K562 (cell line): ENCODE results near the gene PNKD. TPM values are rescaled to one million over a fixed set of nuclear protein-coding genes. Genes with fewer than 3 reads are reported as not detected.

Experiments
- KLF6 ChIP-seq: fragments of 250-450 bp; sonication (Bioruptor Pico); IDR thresholded peaks from 2 replicates; pipeline ENCODE4 v1.4.0; 2020; ENCODE audit warnings: mild to moderate bottlenecking, moderate library complexity, borderline replicate concordance
- MCM7 ChIP-seq, 2 experiments: fragments of 450-650 bp; IDR thresholded peaks; 2 replicates each; pipeline ENCODE4 v1.6.1; 2016 to 2018
- NFRKB ChIP-seq: fragments of 450-650 bp; IDR thresholded peaks from 2 replicates; pipeline ENCODE4 v1.6.1; 2016; ENCODE audit warnings: low read depth
- NRF1 ChIP-seq, 2 experiments: fragments of 450-650 bp; IDR thresholded peaks in 1 of 2; conservative IDR thresholded peaks in 1 of 2; 2 replicates each; pipeline ENCODE4 v1.6.1; 2014; ENCODE audit warnings: mild to moderate bottlenecking in 2 of 2
- PHF20 ChIP-seq: fragments of 450-650 bp; IDR thresholded peaks from 2 replicates; pipeline ENCODE4 v1.6.1; 2018; ENCODE audit not compliant: partially characterized antibody
- PTRF ChIP-seq: fragments of 450-650 bp; IDR thresholded peaks from 2 replicates; pipeline ENCODE4 v1.6.1; 2016; ENCODE audit warnings: mild to moderate bottlenecking, missing genetic modification characterization, missing compliant biosample characterization
- SAP30 ChIP-seq: fragments of 200-600 bp; sonication (generic); IDR thresholded peaks from 2 replicates; pipeline ENCODE4 v1.6.1; 2012; ENCODE audit warnings: borderline replicate concordance, low read depth, mild to moderate bottlenecking, moderate library complexity, low read length, control low read depth, inconsistent platforms; ENCODE audit not compliant: insufficient read depth, poor library complexity, severe bottlenecking
- SRSF1 ChIP-seq: fragments of 200-400 bp; formaldehyde crosslinking; IDR thresholded peaks from 2 replicates; pipeline ENCODE4 v1.6.1; 2017; ENCODE audit warnings: mild to moderate bottlenecking, low read depth, low read length, moderate library complexity
- ZNF586 ChIP-seq: fragments of 450-650 bp; formaldehyde crosslinking; conservative IDR thresholded peaks from 2 replicates; pipeline ENCODE4 v1.4.0; 2020; ENCODE audit warnings: mild to moderate bottlenecking, moderate library complexity
- polyA plus RNA-seq, 8 experiments: library from polyadenylated mRNA; depleted of rRNA in 4 of 8; stranded (reverse) in 5 of 8; unstranded in 3 of 8; fragments of >200 nt; fragmentation: Nextera tagmentation in 2 of 8; fragmentation: Illumina TruSeq in 1 of 8; extraction: Ambion mirVana in 2 of 8; extraction: Trizol in 1 of 8; gene quantifications; 2 replicates each; pipeline versions ENCODE4 v1.2.1 to v1.2.3, GENCODE V29; 2011 to 2014; ENCODE audit warnings: inconsistent platforms in 1 of 8, missing spikeins in 1 of 8
- total RNA-seq, 7 experiments: library from RNA; depleted of rRNA in 6 of 7; stranded (reverse); fragments of >200 nt in 6 of 7; fragmentation: Illumina TruSeq in 2 of 7; extraction: Trizol in 2 of 7; gene quantifications; 2 replicates each; pipeline versions ENCODE4 v1.2.1 to v1.2.3, GENCODE V29; 2011 to 2021; ENCODE audit warnings: low replicate concordance in 1 of 7
- TF ChIP-seq, protein P1 (sequence below): fragments of 250-450 bp; sonication (Bioruptor Pico); IDR thresholded peaks from 2 replicates; pipeline ENCODE4 v1.6.1; 2021; ENCODE audit warnings: mild to moderate bottlenecking
- TF ChIP-seq, protein P2 (sequence below): fragments of 250-450 bp; sonication (Bioruptor Pico); IDR thresholded peaks from 2 replicates; pipeline ENCODE4 v1.9.0; 2021; ENCODE audit warnings: mild to moderate bottlenecking, inconsistent platforms
- TF ChIP-seq, protein P3 (sequence below), 2 experiments: fragments of 450-650 bp; formaldehyde crosslinking in 1 of 2; IDR thresholded peaks; 2 replicates each; pipeline versions ENCODE4 v1.4.0 to v1.6.1; 2014 to 2020; ENCODE audit warnings: mild to moderate bottlenecking in 2 of 2, borderline replicate concordance in 1 of 2, low read depth in 1 of 2
- TF ChIP-seq, protein P4 (sequence below): IDR thresholded peaks from 2 replicates; pipeline ENCODE4 v1.6.1; 2011; ENCODE audit warnings: borderline replicate concordance, low read depth, mild to moderate bottlenecking, moderate library complexity, low read length; ENCODE audit not compliant: insufficient read depth, poor library complexity, severe bottlenecking

PNKD gene
- total and polyA plus RNA-seq, 9 of the 15 experiments (the other 6 are each of a cell fraction or from before 2014, with no cell fraction given): 26.0 to 105 (median 60.1) TPM

DNA sequence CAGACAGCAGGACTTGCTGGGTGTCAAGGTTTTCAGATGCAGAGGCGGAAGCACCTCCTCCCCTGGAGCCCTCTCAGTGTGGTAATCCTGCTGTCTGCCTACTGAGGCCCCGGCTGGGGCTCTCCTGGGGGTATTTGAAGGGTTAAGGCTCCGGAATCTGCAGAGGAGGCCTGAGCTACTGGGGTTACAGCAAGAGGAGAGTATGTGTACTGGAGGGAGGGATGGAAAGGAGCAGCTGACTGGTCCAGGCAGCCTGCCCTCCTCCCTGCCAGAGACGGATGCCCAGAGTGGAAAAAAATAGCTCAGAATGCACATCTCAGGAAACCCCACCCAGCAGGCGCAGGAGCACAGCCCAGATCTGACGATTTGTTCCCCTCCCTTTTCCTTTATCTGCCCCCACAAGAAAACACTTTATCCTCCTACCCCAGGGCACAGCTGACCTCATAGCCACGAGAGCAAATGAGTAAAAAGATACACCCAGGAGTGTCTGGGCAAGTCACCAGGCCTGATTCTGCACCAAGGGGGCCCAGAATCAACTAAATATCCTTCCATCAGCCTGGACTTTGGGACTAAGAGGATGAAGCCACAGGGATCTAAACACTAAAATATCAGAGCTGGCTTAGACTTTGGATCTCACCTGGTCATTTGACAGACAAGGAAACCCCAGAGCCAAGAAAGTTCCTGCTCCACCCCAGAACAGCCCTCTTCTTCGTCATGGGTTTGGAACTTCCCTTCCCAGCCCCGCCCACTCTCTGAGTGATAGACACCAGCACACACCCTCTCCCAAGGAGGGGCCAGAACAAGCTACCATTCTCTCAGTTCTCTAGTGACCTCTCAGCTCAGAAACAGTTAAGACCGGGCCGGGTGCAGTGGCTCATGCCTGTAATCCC is 16.5 kb downstream of the PNKD start (continued):
- TF ChIP-seq, protein P1, sequence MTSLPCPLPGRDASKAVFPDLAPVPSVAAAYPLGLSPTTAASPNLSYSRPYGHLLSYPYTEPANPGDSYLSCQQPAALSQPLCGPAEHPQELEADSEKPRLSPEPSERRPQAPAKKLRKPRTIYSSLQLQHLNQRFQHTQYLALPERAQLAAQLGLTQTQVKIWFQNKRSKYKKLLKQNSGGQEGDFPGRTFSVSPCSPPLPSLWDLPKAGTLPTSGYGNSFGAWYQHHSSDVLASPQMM: no peak
- TF ChIP-seq SAP30 (no peak), KLF6 (no peak), ZNF586 (CRISPR knock-in tag) (no peak), NFRKB (no peak), PTRF (tag) (no peak), PHF20 (no peak), MCM7 (IDR thresholded peaks at IDR 0.05) (no peak), NRF1 (conservative IDR thresholded peaks at IDR 0.05 in 1 of 2, IDR thresholded peaks at IDR 0.05 in 1 of 2) (peak; percentile 43 to 65), SRSF1 (no peak)
- TF ChIP-seq, protein P2, sequence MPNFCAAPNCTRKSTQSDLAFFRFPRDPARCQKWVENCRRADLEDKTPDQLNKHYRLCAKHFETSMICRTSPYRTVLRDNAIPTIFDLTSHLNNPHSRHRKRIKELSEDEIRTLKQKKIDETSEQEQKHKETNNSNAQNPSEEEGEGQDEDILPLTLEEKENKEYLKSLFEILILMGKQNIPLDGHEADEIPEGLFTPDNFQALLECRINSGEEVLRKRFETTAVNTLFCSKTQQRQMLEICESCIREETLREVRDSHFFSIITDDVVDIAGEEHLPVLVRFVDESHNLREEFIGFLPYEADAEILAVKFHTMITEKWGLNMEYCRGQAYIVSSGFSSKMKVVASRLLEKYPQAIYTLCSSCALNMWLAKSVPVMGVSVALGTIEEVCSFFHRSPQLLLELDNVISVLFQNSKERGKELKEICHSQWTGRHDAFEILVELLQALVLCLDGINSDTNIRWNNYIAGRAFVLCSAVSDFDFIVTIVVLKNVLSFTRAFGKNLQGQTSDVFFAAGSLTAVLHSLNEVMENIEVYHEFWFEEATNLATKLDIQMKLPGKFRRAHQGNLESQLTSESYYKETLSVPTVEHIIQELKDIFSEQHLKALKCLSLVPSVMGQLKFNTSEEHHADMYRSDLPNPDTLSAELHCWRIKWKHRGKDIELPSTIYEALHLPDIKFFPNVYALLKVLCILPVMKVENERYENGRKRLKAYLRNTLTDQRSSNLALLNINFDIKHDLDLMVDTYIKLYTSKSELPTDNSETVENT (CRISPR knock-in tag): no peak
- TF ChIP-seq, protein P3, sequence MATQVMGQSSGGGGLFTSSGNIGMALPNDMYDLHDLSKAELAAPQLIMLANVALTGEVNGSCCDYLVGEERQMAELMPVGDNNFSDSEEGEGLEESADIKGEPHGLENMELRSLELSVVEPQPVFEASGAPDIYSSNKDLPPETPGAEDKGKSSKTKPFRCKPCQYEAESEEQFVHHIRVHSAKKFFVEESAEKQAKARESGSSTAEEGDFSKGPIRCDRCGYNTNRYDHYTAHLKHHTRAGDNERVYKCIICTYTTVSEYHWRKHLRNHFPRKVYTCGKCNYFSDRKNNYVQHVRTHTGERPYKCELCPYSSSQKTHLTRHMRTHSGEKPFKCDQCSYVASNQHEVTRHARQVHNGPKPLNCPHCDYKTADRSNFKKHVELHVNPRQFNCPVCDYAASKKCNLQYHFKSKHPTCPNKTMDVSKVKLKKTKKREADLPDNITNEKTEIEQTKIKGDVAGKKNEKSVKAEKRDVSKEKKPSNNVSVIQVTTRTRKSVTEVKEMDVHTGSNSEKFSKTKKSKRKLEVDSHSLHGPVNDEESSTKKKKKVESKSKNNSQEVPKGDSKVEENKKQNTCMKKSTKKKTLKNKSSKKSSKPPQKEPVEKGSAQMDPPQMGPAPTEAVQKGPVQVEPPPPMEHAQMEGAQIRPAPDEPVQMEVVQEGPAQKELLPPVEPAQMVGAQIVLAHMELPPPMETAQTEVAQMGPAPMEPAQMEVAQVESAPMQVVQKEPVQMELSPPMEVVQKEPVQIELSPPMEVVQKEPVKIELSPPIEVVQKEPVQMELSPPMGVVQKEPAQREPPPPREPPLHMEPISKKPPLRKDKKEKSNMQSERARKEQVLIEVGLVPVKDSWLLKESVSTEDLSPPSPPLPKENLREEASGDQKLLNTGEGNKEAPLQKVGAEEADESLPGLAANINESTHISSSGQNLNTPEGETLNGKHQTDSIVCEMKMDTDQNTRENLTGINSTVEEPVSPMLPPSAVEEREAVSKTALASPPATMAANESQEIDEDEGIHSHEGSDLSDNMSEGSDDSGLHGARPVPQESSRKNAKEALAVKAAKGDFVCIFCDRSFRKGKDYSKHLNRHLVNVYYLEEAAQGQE (IDR thresholded peaks at IDR 0.05; ENCODE audit: borderline replicate concordance): no peak
- TF ChIP-seq, protein P3 (CRISPR knock-in tag; IDR thresholded peaks at IDR 0.05; ENCODE audit: low read depth): no peak
- TF ChIP-seq, protein P4, sequence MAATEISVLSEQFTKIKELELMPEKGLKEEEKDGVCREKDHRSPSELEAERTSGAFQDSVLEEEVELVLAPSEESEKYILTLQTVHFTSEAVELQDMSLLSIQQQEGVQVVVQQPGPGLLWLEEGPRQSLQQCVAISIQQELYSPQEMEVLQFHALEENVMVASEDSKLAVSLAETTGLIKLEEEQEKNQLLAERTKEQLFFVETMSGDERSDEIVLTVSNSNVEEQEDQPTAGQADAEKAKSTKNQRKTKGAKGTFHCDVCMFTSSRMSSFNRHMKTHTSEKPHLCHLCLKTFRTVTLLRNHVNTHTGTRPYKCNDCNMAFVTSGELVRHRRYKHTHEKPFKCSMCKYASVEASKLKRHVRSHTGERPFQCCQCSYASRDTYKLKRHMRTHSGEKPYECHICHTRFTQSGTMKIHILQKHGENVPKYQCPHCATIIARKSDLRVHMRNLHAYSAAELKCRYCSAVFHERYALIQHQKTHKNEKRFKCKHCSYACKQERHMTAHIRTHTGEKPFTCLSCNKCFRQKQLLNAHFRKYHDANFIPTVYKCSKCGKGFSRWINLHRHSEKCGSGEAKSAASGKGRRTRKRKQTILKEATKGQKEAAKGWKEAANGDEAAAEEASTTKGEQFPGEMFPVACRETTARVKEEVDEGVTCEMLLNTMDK: no peak
